Activated CD4-positive, alpha-beta T cell treated with anti-CD3 and anti-CD28 coated beads for 36 hours (primary cell): Measurements from ENCODE around the gene HENMT1. TPM values are rescaled to one million over a fixed set of nuclear protein-coding genes. Genes with fewer than 3 reads are reported as not detected.

Experiments used
- ATAC-seq: fragments of 200-7000 bp; cut with Tn5 transposase; one replicate; pipeline ENCODE4 v1.10.0; 2021; ENCODE audit warnings: mild to moderate bottlenecking, moderate library complexity
- CTCF ChIA-PET: fragments of 350-600 bp; sonication (Branson Sonifier 250); formaldehyde crosslinking; loops from one replicate; lab custom pipeline; 2021; ENCODE audit warnings: antibody characterized with exemption; lab: Charles Lee
- POLR2A ChIA-PET: fragments of 350-600 bp; sonication (Branson Sonifier 250); formaldehyde crosslinking; loops from one replicate; lab custom pipeline; 2021; ENCODE audit warnings: antibody characterized with exemption, inconsistent platforms; lab: Charles Lee
- DNase-seq: peaks from one replicate; pipeline ENCODE4 v3.0.0-alpha.2; 2020
- H3K27ac Mint-ChIP-seq: one replicate; pipeline ENCODE4 v1.8.0; 2021; ENCODE audit warnings: mixed read lengths
- H3K27me3 Mint-ChIP-seq: one replicate; pipeline ENCODE4 v1.8.0; 2021; ENCODE audit warnings: mixed read lengths
- H3K36me3 Mint-ChIP-seq: one replicate; pipeline ENCODE4 v1.8.0; 2021; ENCODE audit warnings: low read depth, mixed read lengths
- H3K4me1 Mint-ChIP-seq: one replicate; pipeline ENCODE4 v1.8.0; 2021; ENCODE audit warnings: mixed read lengths
- H3K4me3 Mint-ChIP-seq: one replicate; pipeline ENCODE4 v1.8.0; 2021; ENCODE audit warnings: mild to moderate bottlenecking, moderate library complexity, mixed read lengths
- H3K9me3 Mint-ChIP-seq: one replicate; pipeline ENCODE4 v1.8.0; 2021; ENCODE audit warnings: low read depth, mixed read lengths
- intact Hi-C, 2 experiments: fragments of 100-400 bp; cut with DNase I in 1 of 2; cut with micrococcal nuclease in 1 of 2; formaldehyde crosslinking; loops; one replicate each; pipeline versions ENCODE4 v1.14.2 to v1.15.1; 2022 to 2024; cut with DNase I, micrococcal nuclease
- total RNA-seq, 2 experiments: library from RNA; stranded (reverse); gene quantifications; one replicate each; pipeline ENCODE4 v1.2.3, GENCODE V29; 2021

HENMT1 gene
- total RNA-seq, 2 experiments from 2014 or later = 14.6 to 20.6 TPM

GRCh38 chr1:108606478-108606877 lies 54.4 kb downstream of the HENMT1 start:
- H3K36me3 Mint-ChIP-seq = peaks cover 7% of the 10 kb centered on the region
- H3K9me3 Mint-ChIP-seq = no peaks in the 10 kb centered on the region
- DNase-seq (no peak), ATAC-seq (no peak)
- no peak overlapping the region for H3K4me3 Mint-ChIP-seq
- no peaks in the 10 kb centered on the region for H3K27me3 Mint-ChIP-seq
- H3K4me1 Mint-ChIP-seq = no peaks in the 10 kb centered on the region
- H3K27ac Mint-ChIP-seq = no peak overlapping the region
- CTCF ChIA-PET = interaction anchor here (0.8 kb wide), 1 partner anchor 37 kb away, joined by 3 read pairs; no protein-coding TSS in a partner anchor
- intact Hi-C loops = no loop called here
- POLR2A ChIA-PET = no interaction called here

GRCh38 chr1:108605633-108606032 lies 55.3 kb downstream of the HENMT1 start:
- intact Hi-C loops = no loop called here
- Mint-ChIP-seq H3K9me3 (no peaks in the 10 kb centered on the region), H3K36me3 (peaks cover 7% of the 10 kb centered on the region), H3K4me3 (no peak overlapping the region), H3K27ac (no peak overlapping the region), H3K27me3 (no peaks in the 10 kb centered on the region), H3K4me1 (no peaks in the 10 kb centered on the region)
- DNase-seq (no peak), ATAC-seq (no peak)
- ChIA-PET CTCF (no interaction called here), POLR2A (no interaction called here)

- ATAC-seq = no peak
- ChIA-PET POLR2A (no interaction called here), CTCF (no interaction called here)
- intact Hi-C loops = no loop called here
- Mint-ChIP-seq H3K4me3 (no peak overlapping the region), H3K4me1 (no peaks in the 10 kb centered on the region), H3K27ac (no peak overlapping the region), H3K9me3 (no peaks in the 10 kb centered on the region), H3K36me3 (peaks cover 2% of the 10 kb centered on the region), H3K27me3 (no peaks in the 10 kb centered on the region)
- DNase-seq = no peak
Measured at GRCh38 chr1:108601708-108602410, 59.0 kb downstream of the HENMT1 start.

- CTCF ChIA-PET = no interaction called here
- no peaks in the 10 kb centered on the region for H3K9me3 Mint-ChIP-seq
- intact Hi-C loops = no loop called here
- DNase-seq (no peak), ATAC-seq (no peak)
- H3K36me3 Mint-ChIP-seq = peaks cover 2% of the 10 kb centered on the region
- H3K4me3 Mint-ChIP-seq = no peak overlapping the region
- POLR2A ChIA-PET = no interaction called here
- no peaks in the 10 kb centered on the region for H3K27me3 Mint-ChIP-seq
- H3K4me1 Mint-ChIP-seq = peaks cover 3% of the 10 kb centered on the region
- H3K27ac Mint-ChIP-seq = no peak overlapping the region
Measured at GRCh38 chr1:108600504-108600903, 60.4 kb downstream of the HENMT1 start.

GRCh38 chr1:108598340-108598739 lies 62.6 kb downstream of the HENMT1 start:
- peaks cover 2% of the 10 kb centered on the region for H3K36me3 Mint-ChIP-seq
- no peaks in the 10 kb centered on the region for H3K9me3 Mint-ChIP-seq
- H3K27ac Mint-ChIP-seq = no peak overlapping the region
- intact Hi-C loops = no loop called here
- H3K4me3 Mint-ChIP-seq = no peak overlapping the region
- CTCF ChIA-PET = interaction anchor here (0.5 to 1.5 kb wide), 3 partner anchors 19 to 111 kb away, joined by 3 to 4 read pairs (median 3); no protein-coding TSS in a partner anchor
- H3K4me1 Mint-ChIP-seq = peaks cover 10% of the 10 kb centered on the region
- DNase-seq (no peak), ATAC-seq (no peak)
- POLR2A ChIA-PET = no interaction called here
- no peaks in the 10 kb centered on the region for H3K27me3 Mint-ChIP-seq

Other genes with a start within 250 kb of the HENMT1 start
- not detected for gene NBPF6, start 210.8 kb downstream of the HENMT1 start, total RNA-seq
- 1 to 10 TPM; 5.0 to 7.6 TPM for gene EEIG2, start 101.0 kb downstream of the HENMT1 start, total RNA-seq
- gene PRPF38B, start 31.2 kb upstream of the HENMT1 start, total RNA-seq = 10 to 100 TPM; 57.9 to 61.1 TPM
- gene FNDC7, start 51.8 kb upstream of the HENMT1 start, total RNA-seq = under 1 TPM in 1 of 2 experiments, not detected in 1; 0.12 TPM
- 10 to 100 TPM; 38.9 to 39.3 TPM for gene STXBP3, start 85.6 kb upstream of the HENMT1 start, total RNA-seq
- not detected for gene AKNAD1, start 196.0 kb upstream of the HENMT1 start, total RNA-seq
- 10 to 100 TPM; 14.0 to 17.1 TPM for gene GPSM2, start 215.9 kb upstream of the HENMT1 start, total RNA-seq